Amniotic stem cell (primary cell): ENCODE data around the gene SLC9A5.

ENCODE experiments used
- DNase-seq: peaks from one replicate; lab custom pipeline; 2025; lab: John Stamatoyannopoulos, UW

SLC9A5 gene

GRCh38 chr16:67216612-67217490 is 31.9 kb upstream of the SLC9A5 start:
- DNase-seq, result no peak

DNA sequence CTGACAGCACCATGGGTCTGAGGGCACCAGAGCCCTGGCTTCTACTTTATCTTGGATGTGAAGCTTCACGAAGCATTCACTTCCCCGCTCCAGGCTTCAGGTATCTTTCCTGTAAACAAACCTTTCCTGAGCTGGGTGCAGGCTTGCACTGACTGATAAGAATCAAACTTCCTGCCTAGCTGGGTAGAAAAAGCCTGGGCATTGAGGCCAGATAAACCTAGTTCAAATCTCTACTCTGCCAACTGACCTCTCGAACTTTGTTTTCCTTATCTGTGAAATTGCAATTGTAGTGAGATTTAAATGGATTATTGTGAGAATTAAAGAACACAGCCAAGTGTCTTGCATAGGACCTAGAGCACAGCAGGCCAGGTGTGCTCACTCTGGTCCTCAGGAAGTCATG is 24.8 kb upstream of the SLC9A5 start:
- DNase-seq, result no peak

GRCh38 chr16:67226295-67226803 is 22.4 kb upstream of the SLC9A5 start:
- DNase-seq, result no peak

DNA sequence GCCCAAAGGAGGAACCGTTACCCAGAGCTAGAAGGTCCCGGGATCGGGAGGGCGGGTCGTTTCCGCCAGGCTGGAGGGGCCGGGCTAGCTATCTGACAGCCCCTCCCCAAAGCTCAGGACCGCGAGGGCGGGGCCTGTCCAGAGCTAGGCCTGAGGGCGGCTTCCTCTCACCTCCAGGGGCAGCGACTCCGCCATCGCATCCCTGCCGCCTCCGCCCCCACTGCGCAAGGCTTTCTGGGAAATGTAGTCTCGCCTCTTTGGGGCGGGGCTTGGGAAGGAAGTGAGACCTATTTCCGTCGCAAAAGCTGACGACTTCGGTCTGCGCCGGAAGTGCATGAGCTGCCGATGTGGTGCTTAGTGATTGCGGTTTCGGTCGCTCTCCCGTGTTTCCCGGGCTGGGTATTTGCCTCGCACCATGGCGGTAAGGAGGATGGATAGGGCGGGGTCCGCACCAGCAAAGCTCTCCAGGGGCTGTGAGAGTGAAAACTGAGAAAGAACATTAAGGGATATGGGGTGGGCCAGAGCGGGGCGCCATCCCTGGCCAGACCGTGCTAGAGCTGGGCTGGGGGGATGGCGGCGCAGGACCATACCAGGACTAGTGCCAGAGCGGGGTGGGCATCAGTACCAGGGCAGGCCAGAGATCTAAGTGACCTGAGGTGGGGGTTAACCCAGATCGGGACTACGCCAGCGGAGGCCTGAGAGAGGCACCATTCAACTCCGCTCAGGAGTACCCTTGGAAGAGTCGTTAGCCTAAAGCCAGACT is 21.8 kb upstream of the SLC9A5 start, which contains the start of gene TMEM208:
Gene TMEM208 (plus strand): TSS at position 327 of the 763 bp plus-strand sequence. CDS start 89 bp downstream, at position 416.
- DNase-seq, result peak; percentile 92

- no peak for DNase-seq
Measured at GRCh38 chr16:67227567-67227921, 21.2 kb upstream of the SLC9A5 start.

DNA sequence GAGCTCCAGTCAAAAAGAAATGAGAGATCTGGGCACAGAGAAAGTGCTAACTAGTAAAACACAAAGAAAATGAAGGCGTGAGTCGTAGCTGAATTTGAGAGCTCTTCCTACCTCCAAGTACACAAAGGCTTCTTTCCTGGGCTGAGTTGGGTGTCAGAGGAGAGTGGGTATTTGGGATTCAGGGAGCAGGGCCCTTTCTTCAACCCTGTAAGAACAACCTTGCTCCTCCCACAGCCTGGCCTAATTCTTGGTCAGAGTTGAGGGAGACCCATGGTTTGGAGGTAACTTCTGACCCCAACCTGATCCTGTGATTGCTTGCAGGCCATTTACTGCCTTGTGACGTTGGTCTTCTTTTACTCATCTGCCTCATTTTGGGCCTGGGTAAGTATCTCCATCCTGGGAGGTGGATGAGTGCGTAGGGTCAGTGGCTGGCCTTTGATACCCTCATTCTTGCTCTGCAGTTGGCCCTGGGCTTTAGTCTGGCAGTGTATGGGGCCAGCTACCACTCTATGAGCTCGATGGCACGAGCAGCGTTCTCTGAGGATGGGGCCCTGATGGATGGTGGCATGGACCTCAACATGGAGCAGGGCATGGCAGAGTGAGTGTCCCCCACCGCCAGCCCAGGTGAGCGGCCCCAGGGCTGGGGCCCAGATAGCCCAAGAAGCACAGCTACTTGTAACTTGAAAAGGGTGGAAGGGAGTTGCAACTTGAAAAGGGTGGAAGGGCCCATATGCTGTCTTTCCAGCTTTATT is 20.6 kb upstream of the SLC9A5 start:
- no peak for DNase-seq

DNA sequence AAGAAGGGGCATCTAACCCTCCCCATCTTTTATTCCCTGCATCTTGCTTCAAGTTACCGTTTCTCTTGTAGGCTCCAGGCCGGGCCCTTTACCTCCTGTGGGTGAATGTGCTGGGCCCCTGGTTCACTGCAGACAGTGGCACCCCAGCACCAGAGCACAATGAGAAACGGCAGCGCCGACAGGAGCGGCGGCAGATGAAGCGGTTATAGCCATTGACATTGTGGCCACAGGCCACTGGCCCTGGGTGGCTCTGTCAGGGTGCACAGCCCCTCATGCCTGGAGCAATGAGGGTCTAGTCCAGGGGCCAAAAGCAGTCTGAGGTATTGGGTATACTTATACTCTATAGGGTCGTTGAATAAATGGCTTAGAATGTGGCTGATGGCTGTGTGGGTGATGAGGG is 19.9 kb upstream of the SLC9A5 start:
- no peak for DNase-seq

DNA sequence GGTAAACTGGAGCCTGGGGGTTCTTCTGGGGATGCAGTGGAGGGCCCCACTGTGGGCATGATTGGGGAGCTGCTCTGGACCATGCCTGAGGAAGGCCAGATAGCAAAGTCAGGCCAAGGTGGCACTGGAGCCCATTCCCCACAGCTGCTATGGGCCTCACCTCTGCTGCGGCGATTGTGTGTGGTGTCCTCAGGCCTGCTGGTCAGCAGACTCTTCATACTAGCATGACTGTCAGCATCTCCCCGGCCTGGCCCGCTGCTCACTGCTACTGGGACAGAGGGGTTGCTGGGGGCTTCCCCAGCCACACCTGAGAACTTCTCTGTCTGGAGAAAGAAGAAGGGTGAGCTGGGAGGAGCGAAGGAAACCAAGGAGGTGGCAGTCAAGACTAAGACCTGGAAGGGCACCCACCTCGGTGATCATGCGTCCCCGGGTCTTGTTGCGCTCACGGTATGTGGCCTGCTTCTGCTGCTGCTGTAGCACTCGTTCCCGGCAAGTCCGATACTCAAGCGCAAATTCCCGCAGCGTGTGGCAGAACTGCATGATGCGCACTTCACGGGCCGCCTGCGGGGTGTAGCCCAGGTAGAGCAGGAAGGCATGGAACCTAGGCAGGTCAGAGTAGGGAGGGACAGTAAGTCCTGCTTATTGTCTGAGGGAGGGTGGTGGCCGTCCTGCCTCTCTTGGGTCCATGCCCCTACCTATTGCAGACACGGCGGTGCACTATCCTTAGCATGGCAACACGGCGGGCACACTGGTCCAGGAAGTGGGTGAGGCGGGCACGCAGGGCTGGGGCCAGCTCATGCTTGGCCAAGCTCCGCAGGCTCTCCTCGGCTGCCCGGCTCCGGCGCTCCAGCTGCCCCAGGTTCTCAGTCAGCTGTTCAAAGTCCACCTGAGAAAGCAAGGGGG is 18.6 kb upstream of the SLC9A5 start:
- DNase-seq, result no peak

GRCh38 chr16:67230809-67231660 is 17.7 kb upstream of the SLC9A5 start:
- DNase-seq, result no peak

- DNase-seq, result no peak
Measured at GRCh38 chr16:67233596-67233995, 15.2 kb upstream of the SLC9A5 start.

GRCh38 chr16:67234180-67234597 is 14.6 kb upstream of the SLC9A5 start:
- DNase-seq, result no peak

DNA sequence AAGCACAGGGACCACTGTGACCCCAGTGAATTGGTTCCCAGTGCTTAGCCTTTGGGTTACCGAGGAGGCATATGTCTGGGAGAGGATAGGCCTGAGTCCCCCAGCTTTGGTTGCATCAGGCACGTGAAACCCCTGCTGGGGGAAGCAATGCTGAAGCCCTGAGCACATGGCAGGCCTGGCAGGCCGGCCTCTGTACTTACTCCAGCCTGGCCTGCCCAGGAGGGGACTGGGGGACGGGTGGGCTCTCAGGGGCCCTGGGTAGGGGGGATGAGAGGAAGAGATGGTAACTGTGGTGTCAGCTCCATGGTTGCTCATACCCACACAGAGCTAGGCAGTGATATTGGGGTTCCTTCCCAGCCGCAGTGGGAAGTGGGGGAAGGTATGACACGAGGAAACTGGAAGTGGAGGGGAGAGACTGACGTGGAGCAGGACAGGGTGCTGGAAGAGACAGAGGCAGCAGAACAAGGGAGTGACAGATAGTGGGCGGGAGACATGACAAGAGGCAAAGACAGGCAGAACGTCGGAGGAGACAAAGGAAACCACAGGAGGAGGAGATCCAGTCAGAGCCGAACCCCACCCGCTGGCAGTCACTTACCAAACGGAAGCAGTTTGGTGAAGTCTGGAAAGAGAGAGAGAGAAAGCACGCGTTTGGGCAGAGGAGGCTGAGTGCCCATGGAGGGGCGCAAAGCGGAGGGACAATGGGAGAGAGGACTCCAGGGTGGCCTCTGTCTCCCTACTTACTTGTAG is 12.8 kb upstream of the SLC9A5 start:
- DNase-seq, result no peak

- no peak for DNase-seq
Measured at GRCh38 chr16:67236563-67237395, 12.0 kb upstream of the SLC9A5 start.

DNA sequence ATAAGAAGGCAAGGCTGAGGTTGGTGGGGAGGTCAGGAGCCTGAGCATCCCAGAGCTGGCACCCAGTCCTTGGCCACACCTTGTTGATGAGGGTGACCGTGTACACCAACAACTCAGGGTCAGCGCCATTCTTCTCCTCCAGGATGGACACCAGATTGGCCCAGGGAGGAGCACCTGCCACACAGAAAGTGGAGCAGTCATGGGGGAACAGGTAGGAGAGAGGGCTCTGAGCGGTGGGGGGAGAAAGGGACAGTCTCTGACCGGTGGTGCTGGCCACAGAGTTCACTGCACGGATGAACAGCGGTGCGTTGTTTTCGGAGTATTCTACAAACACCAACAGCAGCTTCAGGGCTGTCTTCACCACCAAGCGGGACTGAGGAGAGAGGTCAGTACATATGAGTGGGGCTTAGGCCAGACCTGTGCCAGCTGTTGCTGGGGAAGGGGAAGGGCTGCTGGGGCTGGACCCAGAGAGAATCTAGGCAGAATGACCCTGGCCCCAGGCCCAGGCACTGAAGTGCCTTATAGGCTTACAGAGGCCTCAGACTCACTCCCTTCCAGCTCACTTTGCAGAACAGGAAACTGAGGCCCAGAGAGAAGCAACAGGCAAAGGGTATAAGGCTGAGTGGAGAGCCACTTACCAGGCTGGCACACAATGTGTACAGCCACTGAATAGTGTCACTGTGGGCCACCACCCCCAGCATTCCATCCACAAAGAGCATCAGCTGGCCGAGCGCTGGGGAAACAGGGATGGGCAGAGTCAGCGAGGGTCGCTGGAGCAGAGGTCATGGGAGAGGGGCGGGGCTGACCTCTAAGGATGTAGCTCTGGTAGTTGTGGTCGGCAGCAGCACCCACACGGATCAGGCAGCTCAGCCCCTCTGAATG is 11.1 kb upstream of the SLC9A5 start:
- DNase-seq, result no peak

GRCh38 chr16:67238278-67238575 is 10.6 kb upstream of the SLC9A5 start:
- DNase-seq, result no peak

DNA sequence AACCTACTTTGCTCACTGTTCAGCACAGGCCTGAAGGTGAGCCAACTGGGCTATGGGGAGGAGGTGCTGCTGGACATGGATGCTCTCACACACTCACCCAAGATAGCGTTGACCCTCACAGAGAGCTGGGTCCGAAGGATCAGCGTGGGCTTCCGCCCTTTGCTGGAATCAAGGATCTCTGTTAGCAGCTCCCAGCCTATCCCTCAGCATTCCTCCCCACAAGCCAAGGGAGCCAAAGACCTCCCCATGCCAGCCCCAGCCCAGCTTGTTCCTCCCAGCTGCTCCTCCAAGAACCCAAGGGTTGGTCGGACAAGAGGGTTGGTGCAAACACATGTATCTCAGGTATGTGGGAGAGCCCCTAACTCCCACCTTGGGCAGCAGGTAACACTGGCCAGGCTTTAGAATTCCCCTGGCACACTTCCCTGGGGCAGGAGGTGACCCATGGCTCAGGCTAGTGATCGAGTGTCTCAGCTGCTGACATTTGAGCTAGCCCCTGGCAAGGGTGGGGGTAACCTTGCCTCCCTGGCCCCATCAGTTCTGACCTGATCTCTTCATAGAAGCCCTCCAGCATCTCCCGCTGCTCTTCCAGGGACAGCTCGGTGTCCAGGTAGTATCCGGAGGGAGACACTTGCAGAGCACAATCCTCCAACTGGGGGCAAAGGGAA is 9.8 kb upstream of the SLC9A5 start:
- no peak for DNase-seq

DNA sequence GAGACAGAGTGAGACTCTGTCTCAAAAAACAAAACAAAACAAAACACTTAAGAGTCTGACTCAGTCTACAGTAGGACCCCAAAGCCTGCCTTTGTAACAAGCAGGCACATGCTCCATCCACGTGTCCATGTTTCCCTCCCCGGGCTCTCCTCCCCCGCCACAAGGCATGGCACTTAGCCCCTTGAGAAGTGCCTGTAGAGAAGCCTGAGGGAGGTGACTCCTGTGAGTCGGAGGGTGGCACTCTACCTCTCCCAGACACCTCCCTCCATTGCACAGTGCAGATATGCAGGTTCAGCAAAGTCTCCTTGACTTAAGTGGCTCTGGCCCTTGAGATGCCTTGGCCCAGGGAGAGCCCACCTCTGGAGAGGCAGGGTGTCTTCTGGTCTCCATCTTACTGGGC is 8.3 kb upstream of the SLC9A5 start:
- no peak for DNase-seq
